GM12875 (cell line): ENCODE data around the gene PTRHD1.

Experiments used
- H3K4me3 ChIP-seq: one replicate; pipeline ENCODE4 v1.5.1; 2011; ENCODE audit warnings: low read depth, low read length, control low read depth
- TF ChIP-seq, protein P1 (sequence below): IDR thresholded peaks from 2 replicates; pipeline ENCODE4 v1.5.1; 2011; ENCODE audit warnings: low read depth, mild to moderate bottlenecking, control low read depth, inconsistent platforms, low read length, moderate library complexity, borderline replicate concordance; ENCODE audit not compliant: insufficient read depth

The PTRHD1 gene

GRCh38 chr2:24747299-24747698 is 45.9 kb downstream of the PTRHD1 start:
- TF ChIP-seq, protein P1, sequence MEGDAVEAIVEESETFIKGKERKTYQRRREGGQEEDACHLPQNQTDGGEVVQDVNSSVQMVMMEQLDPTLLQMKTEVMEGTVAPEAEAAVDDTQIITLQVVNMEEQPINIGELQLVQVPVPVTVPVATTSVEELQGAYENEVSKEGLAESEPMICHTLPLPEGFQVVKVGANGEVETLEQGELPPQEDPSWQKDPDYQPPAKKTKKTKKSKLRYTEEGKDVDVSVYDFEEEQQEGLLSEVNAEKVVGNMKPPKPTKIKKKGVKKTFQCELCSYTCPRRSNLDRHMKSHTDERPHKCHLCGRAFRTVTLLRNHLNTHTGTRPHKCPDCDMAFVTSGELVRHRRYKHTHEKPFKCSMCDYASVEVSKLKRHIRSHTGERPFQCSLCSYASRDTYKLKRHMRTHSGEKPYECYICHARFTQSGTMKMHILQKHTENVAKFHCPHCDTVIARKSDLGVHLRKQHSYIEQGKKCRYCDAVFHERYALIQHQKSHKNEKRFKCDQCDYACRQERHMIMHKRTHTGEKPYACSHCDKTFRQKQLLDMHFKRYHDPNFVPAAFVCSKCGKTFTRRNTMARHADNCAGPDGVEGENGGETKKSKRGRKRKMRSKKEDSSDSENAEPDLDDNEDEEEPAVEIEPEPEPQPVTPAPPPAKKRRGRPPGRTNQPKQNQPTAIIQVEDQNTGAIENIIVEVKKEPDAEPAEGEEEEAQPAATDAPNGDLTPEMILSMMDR = no peak
- H3K4me3 ChIP-seq = no peak overlapping the region

DNA sequence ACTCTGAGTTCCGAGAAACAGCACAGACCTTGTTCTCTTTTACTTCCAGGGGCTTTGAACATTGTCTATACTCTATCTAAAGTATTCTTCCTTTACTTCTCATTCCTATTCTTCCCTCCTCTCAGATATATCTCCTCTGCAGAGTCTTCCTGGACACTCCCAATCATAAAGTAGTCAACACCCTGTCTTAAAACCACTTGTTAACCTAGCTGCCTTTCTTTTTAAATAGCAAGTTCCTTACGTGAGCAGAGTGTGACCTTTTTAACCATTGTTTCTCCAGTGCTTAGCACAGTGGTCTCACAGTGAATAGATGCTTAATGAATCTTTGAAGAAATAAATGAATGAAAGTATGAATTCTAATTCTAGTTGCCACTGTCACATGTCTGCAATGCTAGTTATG is 47.4 kb downstream of the PTRHD1 start:
- no peak overlapping the region for H3K4me3 ChIP-seq
- TF ChIP-seq, protein P1 = no peak

- TF ChIP-seq, protein P1 = no peak
- no peak overlapping the region for H3K4me3 ChIP-seq
Measured at GRCh38 chr2:24744356-24744755, 48.8 kb downstream of the PTRHD1 start.

GRCh38 chr2:24743924-24744323 is 49.3 kb downstream of the PTRHD1 start:
- TF ChIP-seq, protein P1 = no peak
- no peak overlapping the region for H3K4me3 ChIP-seq

- TF ChIP-seq, protein P1 = no peak
Measured at GRCh38 chr2:24742730-24743129, 50.5 kb downstream of the PTRHD1 start.

DNA sequence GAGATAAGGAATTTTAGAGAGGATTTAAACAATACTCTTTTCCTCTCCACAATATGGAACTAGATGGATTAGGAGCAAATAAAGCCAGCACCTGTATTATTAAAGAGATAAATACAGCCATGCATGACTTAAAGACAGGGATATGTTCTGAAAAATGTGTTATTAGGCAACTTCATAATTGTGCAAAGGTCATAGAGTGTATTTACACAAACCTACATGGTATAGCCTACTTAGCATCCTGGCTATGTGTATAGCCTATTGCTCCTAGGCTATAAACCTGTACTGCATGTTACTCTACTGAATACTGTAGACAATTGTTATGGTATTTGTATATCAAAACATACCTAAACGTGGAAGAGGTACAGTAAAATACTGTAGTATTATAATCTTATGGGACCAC is 53.0 kb downstream of the PTRHD1 start:
- TF ChIP-seq, protein P1 = no peak
- H3K4me3 ChIP-seq = no peak overlapping the region

More at GRCh38 chr2:24742730-24743129, 50.5 kb downstream of the PTRHD1 start:
- no peak overlapping the region for H3K4me3 ChIP-seq
